HFF-Myc (cell line): ENCODE data around the gene P2RY8.

Experiments used
- DNase-seq: peaks from one replicate; pipeline ENCODE4 v3.0.0-alpha.2; 2011; ENCODE audit warnings: low read depth; ENCODE audit errors: extremely low read depth
- H3K4me3 ChIP-seq: replicated peaks from 2 replicates; pipeline ENCODE4 v1.5.1; 2011; ENCODE audit warnings: low read depth, mild to moderate bottlenecking, control low read depth, low read length
- CTCF ChIP-seq: IDR thresholded peaks from 2 replicates; pipeline ENCODE4 v1.5.1; 2012; ENCODE audit warnings: mild to moderate bottlenecking, low read depth, low read length, control low read depth; ENCODE audit errors: missing control alignments

P2RY8 gene

GRCh38 chrX:1537031-1537715 lies at the start of gene P2RY8:
Gene P2RY8, minus strand, starts transcription at chrX:1537185. Its CDS starts 70,627 bp downstream, at chrX:1466558.
- TF ChIP-seq CTCF, result no peak
- DNase-seq, result peak; percentile 11
- H3K4me3 ChIP-seq, result no peak within 1 kb of the TSS

- DNase-seq, result no peak
- no peak overlapping the region for H3K4me3 ChIP-seq
- no peak for TF ChIP-seq CTCF
Observed at GRCh38 chrX:1584237-1585011, 47.4 kb upstream of the P2RY8 start.

- no peak overlapping the region for H3K4me3 ChIP-seq
- TF ChIP-seq CTCF, result no peak
- DNase-seq, result no peak
Observed at GRCh38 chrX:1582686-1583437, 45.9 kb upstream of the P2RY8 start.

GRCh38 chrX:1581132-1581531 lies 44.1 kb upstream of the P2RY8 start:
- peak; percentile 79 for TF ChIP-seq CTCF
- peak; percentile 27 for DNase-seq
- no peak overlapping the region for H3K4me3 ChIP-seq

- no peak for TF ChIP-seq CTCF
- no peak overlapping the region for H3K4me3 ChIP-seq
- DNase-seq, result no peak
Observed at GRCh38 chrX:1578511-1579173, 41.7 kb upstream of the P2RY8 start.

GRCh38 chrX:1577845-1578244 lies 40.9 kb upstream of the P2RY8 start:
- DNase-seq, result no peak

More at GRCh38 chrX:1577845-1578244, 40.9 kb upstream of the P2RY8 start:
- no peak for TF ChIP-seq CTCF
- H3K4me3 ChIP-seq, result no peak overlapping the region
